HG03521 (cell line): Measurements from ENCODE around the gene DNAJC22.

Experiments
- ATAC-seq: cut with Tn5 transposase; IDR thresholded peaks from one replicate; pipeline ENCODE4 v1.9.1; 2021; ENCODE audit warnings: mild to moderate bottlenecking, moderate library complexity; ENCODE audit not compliant: unreplicated experiment

Gene DNAJC22

GRCh38 chr12:49342914-49343731, 3.6 kb upstream of the DNAJC22 start:
- no peak for ATAC-seq

- no peak for ATAC-seq
Observed at GRCh38 chr12:49344486-49345050, 2.1 kb upstream of the DNAJC22 start.

GRCh38 chr12:49345051-49345824, 1.4 kb upstream of the DNAJC22 start:
- ATAC-seq: no peak

- ATAC-seq: no peak
Observed at GRCh38 chr12:49345825-49346658, 646 bp upstream of the DNAJC22 start.

GRCh38 chr12:49347311-49348193, 864 bp downstream of the DNAJC22 start:
- peak; percentile 42 for ATAC-seq

GRCh38 chr12:49348781-49349180, 2.1 kb downstream of the DNAJC22 start:
- no peak for ATAC-seq

- ATAC-seq: no peak
Observed at GRCh38 chr12:49349266-49349665, 2.6 kb downstream of the DNAJC22 start.

- ATAC-seq: no peak
Observed at GRCh38 chr12:49352351-49352750, 5.7 kb downstream of the DNAJC22 start.

- no peak for ATAC-seq
Observed at GRCh38 chr12:49355913-49356312, 9.2 kb downstream of the DNAJC22 start.

- ATAC-seq: no peak
Observed at GRCh38 chr12:49357103-49357678, 10.5 kb downstream of the DNAJC22 start.

- no peak for ATAC-seq
Observed at GRCh38 chr12:49358483-49359141, 11.9 kb downstream of the DNAJC22 start.

GRCh38 chr12:49359671-49360070, 13.0 kb downstream of the DNAJC22 start:
- no peak for ATAC-seq

- ATAC-seq: no peak
Observed at GRCh38 chr12:49362077-49362476, 15.4 kb downstream of the DNAJC22 start.

GRCh38 chr12:49364989-49365388, 18.3 kb downstream of the DNAJC22 start:
- ATAC-seq: no peak

- no peak for ATAC-seq
Observed at GRCh38 chr12:49365542-49365941, 18.9 kb downstream of the DNAJC22 start.

GRCh38 chr12:49366096-49366651, 19.5 kb downstream of the DNAJC22 start:
- no peak for ATAC-seq

GRCh38 chr12:49366652-49367380, 20.1 kb downstream of the DNAJC22 start:
- peak; percentile 68 for ATAC-seq
